Inflammatory macrophage treated with lipopolysaccharide for 1 hour (primary cell): ENCODE results near the gene PDK3.

ENCODE experiments used
- DNase-seq, 2 donors: peaks; one replicate each; pipeline ENCODE4 v3.0.0-alpha.2; 2020 to 2022

PDK3 gene

GRCh38 chrX:24483596-24483995 lies 18.5 kb downstream of the PDK3 start:
- no peak for DNase-seq

GRCh38 chrX:24485323-24485722 lies 20.2 kb downstream of the PDK3 start:
- DNase-seq: no peak

- no peak for DNase-seq
These were observed 21.0 kb downstream of the PDK3 start for GRCh38 chrX:24485976-24486680.

GRCh38 chrX:24487571-24487970 lies 22.5 kb downstream of the PDK3 start:
- DNase-seq: no peak

- DNase-seq: no peak
These were observed 26.7 kb downstream of the PDK3 start for GRCh38 chrX:24491741-24492140.

GRCh38 chrX:24493740-24494581 lies 28.9 kb downstream of the PDK3 start:
- DNase-seq: no peak

- peak in 1 of 2 donors; percentile 7 for DNase-seq
These were observed 29.6 kb downstream of the PDK3 start for GRCh38 chrX:24494647-24495075.

GRCh38 chrX:24495700-24496099 lies 30.6 kb downstream of the PDK3 start:
- no peak for DNase-seq

GRCh38 chrX:24498181-24498580 lies 33.1 kb downstream of the PDK3 start:
- DNase-seq: no peak

- peak in 1 of 2 donors; percentile 26 for DNase-seq
These were observed 33.9 kb downstream of the PDK3 start for GRCh38 chrX:24498975-24499374.

GRCh38 chrX:24506082-24506481 lies 41.0 kb downstream of the PDK3 start:
- DNase-seq: no peak

GRCh38 chrX:24508375-24508774 lies 43.3 kb downstream of the PDK3 start:
- DNase-seq: no peak

- DNase-seq: no peak
These were observed 48.3 kb downstream of the PDK3 start for GRCh38 chrX:24513416-24513815.

GRCh38 chrX:24515447-24515846 lies 50.4 kb downstream of the PDK3 start:
- DNase-seq: no peak

GRCh38 chrX:24520472-24520871 lies 55.4 kb downstream of the PDK3 start:
- DNase-seq: no peak

- DNase-seq: no peak
These were observed 60.4 kb downstream of the PDK3 start for GRCh38 chrX:24525455-24525854.

- no peak for DNase-seq
These were observed 61.5 kb downstream of the PDK3 start for GRCh38 chrX:24526616-24527015.

- no peak for DNase-seq
These were observed 63.5 kb downstream of the PDK3 start for GRCh38 chrX:24528605-24529004.

GRCh38 chrX:24536551-24536950 lies 71.5 kb downstream of the PDK3 start:
- no peak for DNase-seq

GRCh38 chrX:24542756-24543155 lies 77.7 kb downstream of the PDK3 start:
- no peak for DNase-seq

- DNase-seq: no peak
These were observed 82.9 kb downstream of the PDK3 start for GRCh38 chrX:24547961-24548360.

GRCh38 chrX:24550166-24550565 lies 85.1 kb downstream of the PDK3 start:
- no peak for DNase-seq

GRCh38 chrX:24553011-24553410 lies 87.9 kb downstream of the PDK3 start:
- DNase-seq: peak in 1 of 2 donors; percentile 1

GRCh38 chrX:24561121-24561520 lies 96.0 kb downstream of the PDK3 start:
- DNase-seq: peak in 1 of 2 donors; percentile 16
